Measurements from ENCODE around the gene MAGED2. TPM values are rescaled to one million over a fixed set of nuclear protein-coding genes. Genes with fewer than 3 reads are reported as not detected.

Gene MAGED2
- polyA plus RNA-seq, 3 donors: 38.3 to 43.5 (median 39.1) TPM

- Mint-ChIP-seq H3K4me1 (no peaks in the 10 kb centered on the region), H3K4me3 (no peak overlapping the region), H3K27me3 (ENCODE audit: low read depth in 3 of 3) (peaks cover 0 to 4% (median 1%) of the 10 kb centered on the region in 3 donors), H3K36me3 (no peaks in the 10 kb centered on the region), H3K27ac (no peak overlapping the region), H3K9me3 (peaks cover 0 to 7% (median 2%) of the 10 kb centered on the region in 7 donors)
- H3K4me1 ChIP-seq (ENCODE audit: control insufficient read depth in 1 of 2, insufficient read depth in 2 of 2, low read length in 2 of 2): no peaks in the 10 kb centered on the region
- H3K27ac ChIP-seq (ENCODE audit: low read depth in 1 of 2, low read length in 2 of 2): no peak overlapping the region
- no peak overlapping the region for H2AFZ ChIP-seq (ENCODE audit: insufficient read depth, low read depth, low read length, poor library complexity, severe bottlenecking)
- H3K4me3 ChIP-seq (replicated peaks in 1 of 3; ENCODE audit: low read depth in 2 of 3, low read length in 3 of 3): no peak overlapping the region
- intact Hi-C loops (cut with micrococcal nuclease): no loop called here
- H3K79me2 ChIP-seq (ENCODE audit: insufficient read depth, low read length): no peaks in the 10 kb centered on the region
- H3K4me2 ChIP-seq (replicated peaks; ENCODE audit: extremely low read depth, low read length, poor library complexity, severe bottlenecking): no peak overlapping the region
- no peaks in the 10 kb centered on the region for H3K27me3 ChIP-seq (ENCODE audit: control insufficient read depth in 2 of 2, insufficient read depth in 2 of 2, low read length in 2 of 2)
- 93% methylated on average over 5 of the region's 8 CpGs for WGBS (ENCODE audit: insufficient coverage)
- H3K9me3 ChIP-seq (replicated peaks in 1 of 2; ENCODE audit: control insufficient read depth in 1 of 2, insufficient read depth in 1 of 2, low read length in 2 of 2): no peaks in the 10 kb centered on the region
- DNase-seq: no peak
- no peak for TF ChIP-seq CTCF (IDR thresholded peaks at IDR 0.05)
- no peak overlapping the region for H3K9ac ChIP-seq (ENCODE audit: insufficient read depth, low read length, poor library complexity, severe bottlenecking)
- no peaks in the 10 kb centered on the region for H4K20me1 ChIP-seq (ENCODE audit: insufficient read depth, low read length)
- H3K36me3 ChIP-seq (replicated peaks in 1 of 2; ENCODE audit: control insufficient read depth in 1 of 2, insufficient read depth in 2 of 2, low read length in 2 of 2): no peaks in the 10 kb centered on the region
These were observed 18.3 kb downstream of the MAGED2 start for GRCh38 chrX:54825716-54826438.

GRCh38 chrX:54826598-54826997, 19.1 kb downstream of the MAGED2 start:
- Mint-ChIP-seq H3K27ac (no peak overlapping the region), H3K4me1 (no peaks in the 10 kb centered on the region), H3K36me3 (no peaks in the 10 kb centered on the region), H3K27me3 (ENCODE audit: low read depth in 3 of 3) (peaks cover 0 to 3% (median 1%) of the 10 kb centered on the region in 3 donors), H3K9me3 (peaks cover 0 to 7% (median 2%) of the 10 kb centered on the region in 7 donors), H3K4me3 (no peak overlapping the region)
- TF ChIP-seq CTCF (IDR thresholded peaks at IDR 0.05): no peak
- Histone ChIP-seq H3K4me3 (replicated peaks in 1 of 3; ENCODE audit: low read depth in 2 of 3, low read length in 3 of 3) (no peak overlapping the region), H3K4me1 (ENCODE audit: control insufficient read depth in 1 of 2, insufficient read depth in 2 of 2, low read length in 2 of 2) (no peaks in the 10 kb centered on the region), H3K36me3 (replicated peaks in 1 of 2; ENCODE audit: control insufficient read depth in 1 of 2, insufficient read depth in 2 of 2, low read length in 2 of 2) (no peaks in the 10 kb centered on the region), H3K9ac (ENCODE audit: insufficient read depth, low read length, poor library complexity, severe bottlenecking) (no peak overlapping the region), H3K27me3 (ENCODE audit: control insufficient read depth in 2 of 2, insufficient read depth in 2 of 2, low read length in 2 of 2) (no peaks in the 10 kb centered on the region), H3K27ac (ENCODE audit: low read depth in 1 of 2, low read length in 2 of 2) (no peak overlapping the region), H3K9me3 (replicated peaks in 1 of 2; ENCODE audit: control insufficient read depth in 1 of 2, insufficient read depth in 1 of 2, low read length in 2 of 2) (no peaks in the 10 kb centered on the region), H4K20me1 (ENCODE audit: insufficient read depth, low read length) (no peaks in the 10 kb centered on the region), H3K79me2 (ENCODE audit: insufficient read depth, low read length) (no peaks in the 10 kb centered on the region), H2AFZ (ENCODE audit: insufficient read depth, low read depth, low read length, poor library complexity, severe bottlenecking) (no peak overlapping the region), H3K4me2 (replicated peaks; ENCODE audit: extremely low read depth, low read length, poor library complexity, severe bottlenecking) (no peak overlapping the region)
- WGBS (ENCODE audit: insufficient coverage): 80% methylated on average over 1 of the region's 4 CpGs
- DNase-seq: no peak
- intact Hi-C loops (cut with micrococcal nuclease): no loop called here
